ENCODE data around the gene DPEP1.
"Not testable (repeated sequence)": the region's sequence is repeated elsewhere in the genome, so short reads cannot be mapped to it uniquely, and the experiment has no call there.

DPEP1 gene

DNA sequence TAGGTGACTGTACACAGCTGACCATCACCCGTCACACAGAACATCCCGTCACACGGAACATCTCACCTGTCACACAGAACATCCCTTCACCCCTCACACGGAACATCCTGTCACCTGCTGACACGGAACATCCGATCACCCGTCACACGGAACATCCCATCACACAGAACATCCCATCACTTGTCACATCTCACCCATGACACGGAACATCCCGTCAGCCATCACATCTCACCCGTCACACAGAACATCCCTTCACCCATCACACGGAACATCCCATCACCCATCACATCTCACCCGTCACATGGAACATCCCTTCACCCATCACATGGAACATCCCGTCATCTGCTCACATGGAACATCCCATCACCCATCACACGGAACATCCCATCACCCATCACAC lies 34.1 kb upstream of the DPEP1 start:
- DNase-seq: no peak

DNA sequence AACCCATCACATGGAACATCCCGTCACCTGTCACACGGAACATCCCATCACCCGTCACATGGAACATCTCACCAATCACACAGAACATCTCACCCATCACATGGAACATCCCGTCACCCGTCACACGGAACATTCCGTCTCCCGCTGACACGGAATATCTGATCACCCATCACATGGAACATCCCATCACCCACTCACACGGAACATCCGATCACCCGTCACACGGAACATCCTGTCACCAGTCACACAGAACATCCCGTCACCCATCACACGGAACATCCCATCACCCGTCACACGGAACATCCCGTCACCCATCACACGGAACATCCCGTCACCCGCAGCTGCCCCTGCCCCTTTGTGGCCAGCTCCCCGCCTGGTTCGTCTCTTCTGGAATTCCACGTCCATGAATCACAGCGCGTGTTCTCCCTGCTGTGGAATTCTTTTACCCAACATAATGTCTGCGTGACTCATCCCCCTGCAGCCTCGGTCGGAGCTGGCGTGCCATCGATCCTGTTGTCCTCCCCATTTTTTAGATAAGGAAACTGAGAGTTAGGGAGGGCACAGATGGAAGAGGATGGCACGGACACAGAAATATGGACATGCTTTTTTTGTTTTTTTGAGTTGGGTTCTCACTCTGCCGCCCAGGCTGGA lies 32.3 kb upstream of the DPEP1 start:
- DNase-seq: no peak

DNA sequence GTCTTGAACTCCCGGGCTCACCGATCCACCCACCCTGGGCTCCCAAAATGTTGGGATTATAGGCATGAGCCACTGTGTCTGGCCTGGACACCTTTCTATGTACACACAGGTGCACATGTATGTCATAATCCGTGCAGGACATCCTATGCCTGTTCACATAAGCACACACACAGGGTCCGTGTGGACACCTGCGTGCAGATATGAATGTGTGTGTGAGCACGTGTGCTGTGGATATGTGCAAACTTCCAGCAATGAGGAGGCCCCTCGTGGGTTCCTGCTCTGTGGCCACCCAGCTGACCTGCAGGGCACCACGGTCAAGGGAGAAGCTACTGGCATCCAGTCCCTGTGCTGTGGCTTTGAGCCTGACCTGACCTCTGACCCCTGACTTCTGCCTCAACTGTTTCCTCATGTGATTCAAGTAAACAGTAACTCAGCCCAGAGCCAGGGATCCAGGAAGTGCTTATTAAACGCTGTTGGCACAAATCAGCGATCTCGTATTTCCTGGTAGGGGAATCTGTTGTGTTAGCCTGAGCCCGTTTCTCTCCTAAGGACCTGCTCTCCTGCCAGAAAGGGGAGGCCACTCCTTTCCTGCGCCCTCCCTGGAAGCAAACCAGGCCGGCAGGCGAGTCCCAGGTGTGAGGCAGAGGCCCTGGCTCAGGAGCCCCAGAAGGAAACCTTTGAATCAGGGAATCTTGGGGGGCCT lies 31.4 kb upstream of the DPEP1 start:
- no peak for DNase-seq

DNA sequence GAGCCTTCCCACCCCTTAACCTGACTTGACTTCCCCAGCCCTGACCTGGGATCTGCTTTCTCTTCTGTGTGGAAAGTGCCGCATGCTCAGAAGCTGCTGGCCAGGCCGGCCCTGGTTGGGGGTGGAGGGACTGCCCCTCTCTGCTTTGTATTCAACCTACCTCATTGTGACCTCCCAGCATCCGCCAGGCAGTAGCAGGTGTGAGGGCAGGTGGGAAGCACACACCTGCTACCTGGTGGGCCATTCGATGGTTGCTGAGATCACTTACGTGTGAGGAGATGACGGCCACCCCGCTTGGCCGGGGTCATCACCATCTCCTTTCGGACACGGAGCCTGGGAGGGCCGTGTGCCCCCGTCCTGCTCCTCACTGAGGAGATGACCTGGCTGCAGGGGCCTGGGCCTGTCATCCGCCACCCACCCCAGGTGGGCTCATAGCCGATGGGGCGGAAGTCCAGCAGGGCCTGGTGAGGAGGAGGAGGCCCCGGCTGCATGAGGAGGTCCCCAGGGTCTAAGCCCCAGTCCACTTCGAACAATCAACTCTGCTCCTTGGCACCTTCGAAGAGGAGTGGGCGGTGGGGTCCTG lies 30.7 kb upstream of the DPEP1 start:
- no peak for DNase-seq

GRCh38 chr16:89583197-89583894 lies 30.1 kb upstream of the DPEP1 start:
- no peak for DNase-seq

DNA sequence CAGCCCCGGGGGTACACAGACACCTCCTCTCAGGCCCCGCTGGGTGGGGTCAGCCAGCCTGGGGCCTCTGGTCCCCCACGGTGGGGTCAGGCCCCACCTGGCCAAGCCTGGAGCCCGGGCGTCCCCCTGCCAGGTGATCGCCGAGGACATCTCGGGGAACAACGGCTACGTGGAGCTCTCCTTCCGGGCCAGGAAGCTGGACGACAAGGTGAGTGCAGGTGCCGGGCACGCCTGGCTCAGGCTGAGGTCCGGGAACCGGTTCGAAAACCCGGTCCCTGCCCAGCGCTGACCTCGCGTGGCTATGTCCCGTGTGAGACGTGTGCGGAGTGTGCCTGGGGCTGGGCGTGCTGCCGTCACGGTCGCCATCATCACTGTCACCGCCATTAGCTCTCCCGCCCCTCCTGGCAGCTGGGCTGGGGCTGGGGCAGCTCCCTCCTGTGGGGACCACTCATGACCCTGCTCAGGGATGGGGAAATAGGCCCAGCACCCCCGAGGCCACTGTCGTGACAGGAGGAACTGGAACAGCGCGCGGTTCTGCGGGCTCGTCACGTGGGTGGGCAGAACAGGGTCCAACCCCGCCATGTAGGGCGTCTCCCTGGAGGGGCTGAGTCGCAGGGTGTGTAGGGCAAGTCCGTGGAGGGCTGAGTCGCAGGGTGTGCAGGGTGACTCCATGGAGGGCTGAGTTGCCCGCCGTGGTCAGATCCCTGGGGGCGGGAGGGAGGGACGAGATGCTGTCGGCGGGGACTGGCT lies 29.4 kb upstream of the DPEP1 start:
- DNase-seq: no peak

GRCh38 chr16:89584768-89585549 lies 28.5 kb upstream of the DPEP1 start:
- DNase-seq: no peak

DNA sequence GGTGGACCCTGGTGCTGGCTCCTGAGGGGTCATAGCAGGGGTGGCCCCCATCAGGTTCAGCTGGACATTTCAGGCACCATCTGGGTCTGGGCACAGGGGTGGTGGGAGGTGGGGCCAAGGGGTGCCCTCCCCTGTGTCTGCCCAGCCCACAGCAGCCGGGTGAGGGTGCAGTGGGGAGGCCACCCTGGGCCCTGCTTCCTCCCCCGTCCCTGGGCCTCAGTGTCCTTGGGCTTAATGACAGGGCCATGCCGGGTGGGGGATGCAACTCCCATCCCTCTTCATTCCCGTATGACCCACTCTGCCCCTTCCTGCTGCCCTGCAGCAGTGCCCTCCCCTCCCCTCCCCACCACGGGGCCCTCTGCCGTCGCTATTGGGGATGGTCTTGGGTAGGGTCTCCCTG lies 27.2 kb upstream of the DPEP1 start:
- no peak for DNase-seq

- DNase-seq: no peak
These were observed 26.6 kb upstream of the DPEP1 start for GRCh38 chr16:89586853-89587252.

DNA sequence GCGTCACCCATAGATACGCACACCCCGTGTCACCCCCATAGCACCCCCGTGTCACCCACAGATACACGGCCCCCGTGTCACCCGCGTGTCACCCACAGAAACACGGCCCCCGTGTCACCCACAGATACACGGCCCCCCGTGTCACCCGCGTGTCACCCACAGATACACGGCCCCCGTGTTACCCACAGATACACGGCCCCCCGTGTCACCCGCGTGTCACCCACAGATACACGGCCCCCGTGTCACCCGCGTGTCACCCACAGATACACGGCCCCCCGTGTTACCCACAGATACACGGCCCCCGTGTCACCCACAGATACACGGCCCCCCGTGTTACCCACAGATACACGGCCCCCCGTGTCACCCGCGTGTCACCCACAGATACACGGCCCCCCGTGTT lies 25.8 kb upstream of the DPEP1 start:
- not testable (repeated sequence) for DNase-seq

- DNase-seq: no peak
These were observed 24.9 kb upstream of the DPEP1 start for GRCh38 chr16:89588413-89589109.

DNA sequence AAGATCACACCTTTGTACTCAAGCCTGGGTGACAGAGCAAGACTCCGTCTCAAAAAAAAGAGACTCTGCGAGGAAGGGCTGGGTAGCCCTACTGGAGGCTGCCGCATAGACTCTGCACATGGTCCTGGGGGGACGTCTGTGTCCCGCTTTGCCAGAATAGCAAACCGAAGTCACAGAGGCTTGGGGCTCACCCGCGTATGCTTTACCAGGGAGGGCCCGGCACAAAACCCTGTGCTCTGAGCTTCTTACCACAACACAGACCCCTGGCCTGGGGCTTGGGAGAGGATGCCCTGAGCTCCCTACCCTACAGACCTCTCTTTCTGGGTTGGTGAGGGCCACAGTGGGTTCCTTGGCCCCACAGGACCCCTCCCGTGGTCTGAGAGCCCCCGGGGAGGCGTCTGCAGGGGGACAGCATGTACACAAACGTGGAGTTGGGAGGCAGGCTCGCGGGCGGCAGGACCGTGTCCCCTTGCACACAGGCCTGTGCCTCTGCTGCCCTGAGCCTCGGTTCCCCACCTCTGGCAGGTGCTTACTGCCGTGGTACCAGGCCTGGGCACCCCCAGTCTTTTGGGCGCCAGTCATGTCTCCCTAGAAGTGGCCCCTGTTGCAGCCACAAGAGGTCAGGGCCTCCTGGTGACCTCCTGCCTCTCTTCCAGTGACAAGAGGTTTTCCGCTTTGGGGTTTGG lies 24.1 kb upstream of the DPEP1 start:
- DNase-seq: no peak

DNA sequence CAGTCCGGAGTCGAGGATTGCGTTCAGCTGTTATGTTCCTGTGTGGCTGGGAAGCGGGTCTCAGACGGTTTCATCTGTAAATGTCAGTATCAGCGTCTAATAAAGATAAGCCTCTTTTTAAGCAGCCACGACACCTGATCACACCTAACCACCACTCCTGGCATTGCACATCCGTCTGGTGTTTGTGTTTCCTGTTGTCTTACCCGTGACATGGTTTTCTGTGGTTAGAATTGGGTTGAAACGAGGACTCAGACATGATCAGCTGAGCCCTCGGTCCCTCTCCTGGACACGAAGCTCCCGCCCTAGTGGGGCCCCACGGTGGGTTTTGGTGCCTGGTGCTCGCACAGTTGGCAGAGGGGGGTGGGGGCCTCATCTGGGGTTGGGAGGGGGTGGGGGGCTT lies 19.6 kb upstream of the DPEP1 start:
- DNase-seq: no peak

DNA sequence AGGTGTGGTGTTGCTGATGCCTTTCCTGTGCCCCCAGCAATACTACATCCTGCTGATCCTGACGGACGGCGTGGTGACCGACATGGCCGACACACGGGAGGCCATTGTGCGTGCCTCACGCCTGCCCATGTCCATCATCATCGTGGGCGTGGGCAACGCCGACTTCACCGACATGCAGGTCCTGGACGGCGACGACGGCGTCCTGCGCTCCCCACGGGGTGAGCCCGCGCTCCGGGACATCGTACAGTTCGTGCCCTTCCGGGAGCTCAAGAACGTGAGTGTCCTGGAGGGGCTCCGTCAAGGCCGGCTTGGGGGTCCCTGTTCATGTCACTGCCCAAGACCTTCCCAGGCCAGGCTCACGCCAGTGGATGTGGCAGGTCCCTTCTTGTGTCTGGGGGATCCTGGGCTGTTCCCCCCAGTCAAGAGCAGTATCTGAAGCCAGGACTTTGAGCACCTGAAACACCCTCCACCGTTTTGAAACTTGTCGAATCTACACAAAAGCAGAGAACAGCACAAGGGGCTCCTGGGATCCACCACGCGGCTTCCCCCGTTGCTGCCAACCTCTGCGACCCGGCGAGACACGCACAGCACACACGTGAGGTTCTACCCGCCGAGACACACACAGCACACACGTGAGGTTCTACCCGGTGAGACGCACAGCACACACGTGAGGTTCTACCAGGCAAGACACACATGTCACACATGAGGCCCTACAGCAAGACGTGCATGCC lies 17.9 kb upstream of the DPEP1 start:
- DNase-seq: no peak

GRCh38 chr16:89596061-89596689 lies 17.3 kb upstream of the DPEP1 start:
- DNase-seq: no peak

- DNase-seq: no peak
These were observed 16.3 kb upstream of the DPEP1 start for GRCh38 chr16:89596957-89597649.

GRCh38 chr16:89598199-89598598 lies 15.2 kb upstream of the DPEP1 start:
- no peak for DNase-seq

DNA sequence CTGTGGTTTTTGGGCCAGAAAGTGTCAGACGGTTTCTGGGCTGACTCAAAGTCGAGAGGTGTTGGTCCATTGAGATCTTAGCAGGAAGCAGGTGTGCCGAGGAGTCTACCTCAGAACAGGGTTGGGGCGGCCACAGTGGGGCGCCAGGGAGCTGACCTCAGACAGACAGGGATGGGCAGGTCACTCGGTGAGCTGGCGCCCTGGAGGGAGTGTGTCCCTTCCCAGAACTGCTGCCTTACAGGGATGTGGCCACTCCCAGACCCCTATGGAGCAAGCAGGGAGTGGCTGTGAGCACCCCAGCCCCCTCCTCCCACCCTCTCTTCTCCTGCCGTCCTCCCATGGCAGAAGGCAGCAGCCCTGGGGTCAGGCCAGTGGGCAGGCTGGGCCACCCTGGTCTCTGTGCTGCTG lies 14.0 kb upstream of the DPEP1 start:
- no peak for DNase-seq

DNA sequence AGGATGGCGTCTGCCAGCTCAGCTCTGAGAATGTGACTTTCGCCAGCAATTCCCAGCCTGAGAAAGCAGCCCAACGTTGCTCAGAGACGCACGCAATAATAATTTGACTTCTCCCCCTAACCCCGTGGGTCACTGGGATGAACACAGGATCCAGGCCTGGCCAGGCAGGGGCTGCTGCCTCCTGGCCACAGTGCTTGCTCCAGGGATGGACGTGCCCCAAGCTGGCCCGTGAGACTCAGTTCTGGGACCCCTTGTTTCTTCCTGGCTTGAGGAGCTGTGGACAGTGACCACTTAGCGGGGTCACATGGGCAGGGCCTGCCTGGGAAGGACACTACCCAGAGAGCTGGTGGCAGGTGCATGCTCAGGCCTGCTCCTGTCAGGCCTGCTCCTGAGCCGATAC lies 13.5 kb upstream of the DPEP1 start:
- no peak for DNase-seq

All from NCI-H524 treated with DMSO at 0.1 percent for 48 hours (cell line).